HEK293 (cell line): ENCODE results near the gene MICAL3.

Source experiments
- CTCF ChIA-PET: fragments of 350-600 bp; formaldehyde crosslinking; extraction: SDS; loops from one replicate; lab custom pipeline; 2021; ENCODE audit warnings: antibody characterized with exemption; lab: Yijun Ruan, JAX
- POLR2A ChIA-PET: fragments of 300-600 bp; formaldehyde crosslinking; extraction: SDS; loops from one replicate; lab custom pipeline; 2020; ENCODE audit warnings: antibody characterized with exemption, inconsistent platforms; lab: Yijun Ruan, JAX
- H3K27ac ChIP-seq: fragments of 200-500 bp; sonication (Bioruptor generic); 2 replicates; pipeline ENCODE4 v1.5.1; 2014; ENCODE audit warnings: low read depth, low read length, control low read depth, inconsistent platforms; ENCODE audit errors: extremely low read depth
- H3K36me3 ChIP-seq, 2 experiments: fragments of 200-500 bp in 1 of 2; sonication (Bioruptor generic) in 1 of 2; 1 replicate in 1 of 2; 2 replicates in 1 of 2; pipeline ENCODE4 v1.5.1; 2014 to 2017; ENCODE audit warnings: inconsistent platforms in 2 of 2, low read length in 2 of 2; ENCODE audit not compliant: control insufficient read depth in 2 of 2, insufficient read depth in 1 of 2
- H3K4me1 ChIP-seq: fragments of 200-500 bp; sonication (Bioruptor generic); 2 replicates; pipeline ENCODE4 v1.5.1; 2014; ENCODE audit warnings: mild to moderate bottlenecking, low read length, inconsistent platforms; ENCODE audit not compliant: control insufficient read depth, insufficient read depth
- H3K4me3 ChIP-seq: 2 replicates; pipeline ENCODE4 v1.5.1; 2011; ENCODE audit warnings: low read depth, mild to moderate bottlenecking, control low read depth, low read length, moderate library complexity
- H3K9me3 ChIP-seq: fragments of 200-500 bp; sonication (Bioruptor generic); 2 replicates; pipeline ENCODE4 v1.5.1; 2014; ENCODE audit warnings: low read depth, low read length, inconsistent platforms; ENCODE audit not compliant: control insufficient read depth, insufficient read depth
- EGR2 ChIP-seq: fragments of 450-650 bp; formaldehyde crosslinking; IDR thresholded peaks from 2 replicates; pipeline ENCODE4 v1.5.1; 2016; ENCODE audit warnings: low read depth, missing biosample characterization, missing genetic modification characterization
- KLF7 ChIP-seq: fragments of 450-650 bp; formaldehyde crosslinking; IDR thresholded peaks from 2 replicates; pipeline ENCODE4 v1.5.1; 2016; ENCODE audit warnings: missing biosample characterization, missing genetic modification characterization, borderline replicate concordance
- OVOL3 ChIP-seq: fragments of 450-650 bp; formaldehyde crosslinking; IDR thresholded peaks from 2 replicates; pipeline ENCODE4 v1.5.1; 2016; ENCODE audit warnings: missing biosample characterization, missing genetic modification characterization
- REST ChIP-seq: fragments of 450-650 bp; formaldehyde crosslinking; IDR thresholded peaks from 2 replicates; pipeline ENCODE4 v1.5.1; 2016; ENCODE audit warnings: missing biosample characterization, missing genetic modification characterization
- SCRT1 ChIP-seq: fragments of 450-650 bp; formaldehyde crosslinking; IDR thresholded peaks from 2 replicates; pipeline ENCODE4 v1.5.1; 2016; ENCODE audit warnings: missing biosample characterization, missing genetic modification characterization, borderline replicate concordance
- SP2 ChIP-seq: fragments of 450-650 bp; formaldehyde crosslinking; IDR thresholded peaks from 2 replicates; pipeline ENCODE4 v1.5.1; 2016; ENCODE audit warnings: missing biosample characterization, missing genetic modification characterization
- TCF7L2 ChIP-seq: IDR thresholded peaks from 2 replicates; pipeline ENCODE4 v1.6.1; 2011; ENCODE audit warnings: low read depth, mild to moderate bottlenecking, inconsistent platforms, low read length, moderate library complexity, borderline replicate concordance
- TRIM28 ChIP-seq: IDR thresholded peaks from 2 replicates; pipeline ENCODE4 v1.6.1; 2011; ENCODE audit warnings: low read length, control low read depth, borderline replicate concordance
- ZFP37 ChIP-seq: fragments of 450-650 bp; formaldehyde crosslinking; IDR thresholded peaks from 2 replicates; pipeline ENCODE4 v1.5.1; 2016; ENCODE audit warnings: missing biosample characterization, missing genetic modification characterization
- ZNF138 ChIP-seq: fragments of 450-650 bp; formaldehyde crosslinking; IDR thresholded peaks from 2 replicates; pipeline ENCODE4 v1.5.1; 2016; ENCODE audit warnings: missing biosample characterization, missing genetic modification characterization, borderline replicate concordance
- ZNF155 ChIP-seq: fragments of 450-650 bp; formaldehyde crosslinking; IDR thresholded peaks from 2 replicates; pipeline ENCODE4 v1.5.1; 2016; ENCODE audit warnings: missing biosample characterization, missing genetic modification characterization
- ZNF239 ChIP-seq: fragments of 450-650 bp; formaldehyde crosslinking; IDR thresholded peaks from 2 replicates; pipeline ENCODE4 v1.5.1; 2016; ENCODE audit warnings: missing biosample characterization, missing genetic modification characterization
- ZNF24 ChIP-seq: fragments of 450-650 bp; formaldehyde crosslinking; IDR thresholded peaks from 2 replicates; pipeline ENCODE4 v1.5.1; 2016; ENCODE audit warnings: missing biosample characterization, missing genetic modification characterization
- ZNF362 ChIP-seq: fragments of 450-650 bp; formaldehyde crosslinking; IDR thresholded peaks from 2 replicates; pipeline ENCODE4 v1.5.1; 2016; ENCODE audit warnings: missing biosample characterization, missing genetic modification characterization
- ZNF426 ChIP-seq: fragments of 450-650 bp; formaldehyde crosslinking; IDR thresholded peaks from 2 replicates; pipeline ENCODE4 v1.5.1; 2017; ENCODE audit warnings: missing biosample characterization, missing genetic modification characterization, mild to moderate bottlenecking, inconsistent platforms, moderate library complexity
- ZNF571 ChIP-seq: fragments of 450-650 bp; formaldehyde crosslinking; IDR thresholded peaks from 2 replicates; pipeline ENCODE4 v1.5.0; 2017; ENCODE audit warnings: missing biosample characterization, missing genetic modification characterization
- ZNF596 ChIP-seq: fragments of 450-650 bp; IDR thresholded peaks from 2 replicates; pipeline ENCODE4 v1.5.0; 2018; ENCODE audit warnings: missing biosample characterization, mild to moderate bottlenecking, missing genetic modification characterization, moderate library complexity
- ZNF610 ChIP-seq: fragments of 450-650 bp; formaldehyde crosslinking; IDR thresholded peaks from 2 replicates; pipeline ENCODE4 v1.5.1; 2016; ENCODE audit warnings: missing biosample characterization, missing genetic modification characterization, borderline replicate concordance
- ZNF660 ChIP-seq: fragments of 450-650 bp; IDR thresholded peaks from 2 replicates; pipeline ENCODE4 v1.5.1; 2018; ENCODE audit warnings: missing biosample characterization, mild to moderate bottlenecking, missing genetic modification characterization
- ZNF707 ChIP-seq: fragments of 450-650 bp; formaldehyde crosslinking; IDR thresholded peaks from 2 replicates; pipeline ENCODE4 v1.5.1; 2016; ENCODE audit warnings: missing biosample characterization, missing genetic modification characterization
- ZNF777 ChIP-seq: fragments of 450-650 bp; formaldehyde crosslinking; IDR thresholded peaks from 2 replicates; pipeline ENCODE4 v1.5.1; 2017; ENCODE audit warnings: missing biosample characterization, missing genetic modification characterization, borderline replicate concordance
- ZSCAN5A ChIP-seq: fragments of 450-650 bp; formaldehyde crosslinking; IDR thresholded peaks from 2 replicates; pipeline ENCODE4 v1.5.1; 2016; ENCODE audit warnings: missing biosample characterization, missing genetic modification characterization

Gene MICAL3

GRCh38 chr22:17818180-17818579 is 206.2 kb downstream of the MICAL3 start:
- peaks cover 5 to 68% of the 10 kb centered on the region in 2 experiments; a peak in 2 of 3 replicates for H3K36me3 ChIP-seq
- CTCF ChIA-PET = no interaction called here
- no peak overlapping the region for H3K4me3 ChIP-seq
- no peaks in the 10 kb centered on the region for H3K9me3 ChIP-seq
- no peaks in the 10 kb centered on the region for H3K4me1 ChIP-seq
- POLR2A ChIA-PET = no interaction called here
- H3K27ac ChIP-seq = no peak overlapping the region
- TF ChIP-seq ZNF777 (no peak), ZNF362 (tag by site-specific recombination) (no peak), SCRT1 (tag by site-specific recombination) (no peak), REST (0 out of 2 replicates have a peak, but pooled peaks have one; percentile 47), ZNF610 (tag by site-specific recombination) (no peak), SP2 (no peak), ZFP37 (no peak), KLF7 (tag by site-specific recombination) (no peak)

GRCh38 chr22:17817511-17818065 is 206.8 kb downstream of the MICAL3 start:
- POLR2A ChIA-PET = no interaction called here
- no peak for TF ChIP-seq ZNF24 (tag by site-specific recombination)
- no peak for TF ChIP-seq TRIM28
- TF ChIP-seq TCF7L2 = no peak
- no peak for TF ChIP-seq ZNF155
- no peak for TF ChIP-seq ZNF426 (tag by site-specific recombination)
- no peak for TF ChIP-seq ZNF596
- TF ChIP-seq ZNF660 = no peak
- no peak for TF ChIP-seq ZNF239 (tag by site-specific recombination)
- TF ChIP-seq ZNF707 (tag by site-specific recombination) = no peak
- TF ChIP-seq OVOL3 (tag by site-specific recombination) = no peak
- no peak for TF ChIP-seq ZSCAN5A
- TF ChIP-seq ZNF138 (tag by site-specific recombination) = no peak
- TF ChIP-seq EGR2 = no peak
- no peak for TF ChIP-seq ZNF571 (tag by site-specific recombination)

More at GRCh38 chr22:17817511-17818065, 206.8 kb downstream of the MICAL3 start:
- Histone ChIP-seq H3K4me3 (no peak overlapping the region), H3K9me3 (no peaks in the 10 kb centered on the region), H3K36me3 (peaks cover 5 to 70% of the 10 kb centered on the region in 2 experiments; a peak in 2 of 3 replicates), H3K4me1 (no peaks in the 10 kb centered on the region), H3K27ac (no peak overlapping the region)
- CTCF ChIA-PET = interaction anchor here (0.6 kb wide), 1 partner anchor 205 kb away, joined by 3 read pairs; no protein-coding TSS in a partner anchor
